ENCODE measurements around the gene ACMSD. TPM values are rescaled to one million over a fixed set of nuclear protein-coding genes. Genes with fewer than 3 reads are reported as not detected.

The ACMSD gene
- total RNA-seq, 2 experiments from 2014 or later: not detected

- H3K27ac Mint-ChIP-seq: no peak overlapping the region
- peaks cover 24% of the 10 kb centered on the region for H3K4me1 Mint-ChIP-seq
- CTCF ChIA-PET: interaction anchor here (0.6 kb wide), 1 partner anchor 1438 kb away, joined by 3 read pairs; no protein-coding TSS in a partner anchor
These were observed 107.7 kb downstream of the ACMSD start for GRCh38 chr2:134946073-134946472.

GRCh38 chr2:134949981-134950708 lies 111.7 kb downstream of the ACMSD start:
- no peak overlapping the region for H3K4me3 Mint-ChIP-seq
- H3K27me3 Mint-ChIP-seq: no peaks in the 10 kb centered on the region
- peaks cover 32% of the 10 kb centered on the region for H3K4me1 Mint-ChIP-seq
- POLR2A ChIA-PET: interaction anchor here (0.7 kb wide), 1 partner anchor 496 kb away, joined by 3 read pairs; no protein-coding TSS in a partner anchor
- peak overlapping the region; percentile 61 for H3K27ac Mint-ChIP-seq
- CTCF ChIA-PET: interaction anchor here (0.7 to 1.2 kb wide), 2 partner anchors 803 to 821 kb away, joined by 3 to 5 read pairs; no protein-coding TSS in a partner anchor
- DNase-seq: no peak
- no peaks in the 10 kb centered on the region for H3K9me3 Mint-ChIP-seq
- H3K36me3 Mint-ChIP-seq (ENCODE audit: low read depth): peaks cover 73% of the 10 kb centered on the region

More at GRCh38 chr2:134946073-134946472, 107.7 kb downstream of the ACMSD start:
- Mint-ChIP-seq H3K9me3 (no peaks in the 10 kb centered on the region), H3K27me3 (no peaks in the 10 kb centered on the region), H3K36me3 (ENCODE audit: low read depth) (peaks cover 55% of the 10 kb centered on the region), H3K4me3 (no peak overlapping the region)
- POLR2A ChIA-PET: no interaction called here
- no peak for DNase-seq

DNA sequence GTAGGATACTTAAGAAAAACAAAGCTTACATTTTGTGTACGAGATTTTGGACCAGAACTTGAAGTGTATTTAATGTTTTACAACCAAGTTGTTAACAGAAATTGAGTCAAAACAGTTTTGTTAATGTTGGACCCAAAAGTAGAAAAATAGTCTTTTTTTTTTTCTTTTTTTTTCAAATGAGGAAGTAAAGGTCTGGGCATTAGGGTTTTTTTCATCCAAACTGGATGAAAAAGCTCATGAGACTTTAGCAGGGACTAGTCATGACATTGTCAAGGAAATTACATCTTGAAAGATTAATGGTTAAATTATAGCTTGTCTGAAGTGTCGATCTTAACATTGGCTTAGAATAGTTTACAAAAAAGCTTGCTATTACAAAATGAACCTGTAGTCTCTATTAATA lies 112.5 kb downstream of the ACMSD start:
- CTCF ChIA-PET: interaction anchor here (0.7 to 1.2 kb wide), 2 partner anchors 803 to 822 kb away, joined by 3 to 5 read pairs; no protein-coding TSS in a partner anchor
- Mint-ChIP-seq H3K36me3 (ENCODE audit: low read depth) (peaks cover 67% of the 10 kb centered on the region), H3K27me3 (no peaks in the 10 kb centered on the region), H3K27ac (no peak overlapping the region), H3K9me3 (no peaks in the 10 kb centered on the region), H3K4me3 (no peak overlapping the region), H3K4me1 (peaks cover 31% of the 10 kb centered on the region)
- POLR2A ChIA-PET: interaction anchor here (0.7 kb wide), 1 partner anchor 795 kb away, joined by 5 read pairs; no protein-coding TSS in a partner anchor
- DNase-seq: no peak

Small RNAs within 50 kb of the gene (microRNA-seq; reads per million reads assigned to microRNA genes)
- not detected for gene MIR5590 (ENCODE audit: borderline microRNAs expressed, borderline replicate concordance)

Other genes with a start within 250 kb of the ACMSD start
- gene TMEM163, start 119.6 kb upstream of the ACMSD start, total RNA-seq: not detected
- gene CCNT2, start 80.2 kb downstream of the ACMSD start, total RNA-seq: 10 to 100 TPM; 43.5 to 50.4 TPM
- gene MAP3K19, start 208.8 kb downstream of the ACMSD start, total RNA-seq: not detected
- 10 to 100 TPM; 21.1 to 22.8 TPM for gene RAB3GAP1, start 213.7 kb downstream of the ACMSD start, total RNA-seq